Measurements from ENCODE around the gene CACNA1C.

CACNA1C gene

DNA sequence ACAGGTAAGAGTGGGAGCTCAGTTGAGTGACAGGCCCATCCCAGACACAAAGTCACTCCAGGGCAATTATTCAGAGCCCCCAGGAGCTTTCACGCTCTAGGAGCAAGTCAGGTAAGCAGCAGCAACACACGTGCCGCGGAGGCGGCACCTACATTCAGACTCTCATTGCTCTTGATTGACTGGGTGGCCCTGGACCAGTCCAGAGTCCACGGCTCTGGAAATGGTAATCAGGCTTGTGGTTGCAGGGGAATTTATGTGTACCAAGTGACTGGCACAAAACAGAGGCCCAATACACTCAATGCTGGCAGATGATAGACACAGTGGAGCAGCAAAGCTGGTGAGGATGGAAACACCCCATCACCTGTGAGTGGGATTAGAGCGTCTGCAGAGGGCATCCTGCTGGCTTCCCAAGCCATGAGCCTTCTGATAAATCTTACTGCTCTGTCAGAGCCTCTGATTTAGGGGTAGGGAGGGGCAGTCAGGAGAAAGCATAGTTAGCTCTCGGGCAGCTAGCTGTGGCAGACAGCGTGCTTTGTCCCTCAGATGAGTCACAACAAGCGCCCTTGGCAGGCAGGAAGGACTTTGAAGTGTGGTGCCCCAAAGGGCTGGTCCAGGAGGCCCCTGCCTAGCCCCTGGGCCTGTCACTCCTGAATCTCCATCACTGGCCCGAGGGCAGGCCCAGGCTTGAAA lies 344.7 kb downstream of the CACNA1C start:
- no peak for DNase-seq

DNA sequence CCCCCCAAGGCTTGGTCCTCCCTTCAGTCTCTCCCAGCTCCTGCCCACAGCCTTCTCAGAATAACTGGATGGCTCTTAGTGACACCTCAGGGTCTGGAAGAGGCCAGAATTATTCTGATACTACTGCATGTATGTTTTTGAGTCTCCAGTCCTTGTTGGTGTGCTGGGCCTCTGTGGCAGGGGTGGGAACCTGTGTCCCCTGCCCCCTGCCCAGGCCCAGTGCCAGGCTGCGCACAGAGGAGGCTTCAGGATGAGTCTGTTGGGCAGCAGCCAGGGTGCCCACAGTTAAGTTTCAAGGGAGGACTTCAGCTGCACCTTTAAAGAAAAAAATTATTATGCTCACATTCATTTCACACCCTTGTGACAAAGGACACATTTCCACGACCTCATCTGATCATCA lies 348.3 kb downstream of the CACNA1C start:
- no peak for DNase-seq

DNA sequence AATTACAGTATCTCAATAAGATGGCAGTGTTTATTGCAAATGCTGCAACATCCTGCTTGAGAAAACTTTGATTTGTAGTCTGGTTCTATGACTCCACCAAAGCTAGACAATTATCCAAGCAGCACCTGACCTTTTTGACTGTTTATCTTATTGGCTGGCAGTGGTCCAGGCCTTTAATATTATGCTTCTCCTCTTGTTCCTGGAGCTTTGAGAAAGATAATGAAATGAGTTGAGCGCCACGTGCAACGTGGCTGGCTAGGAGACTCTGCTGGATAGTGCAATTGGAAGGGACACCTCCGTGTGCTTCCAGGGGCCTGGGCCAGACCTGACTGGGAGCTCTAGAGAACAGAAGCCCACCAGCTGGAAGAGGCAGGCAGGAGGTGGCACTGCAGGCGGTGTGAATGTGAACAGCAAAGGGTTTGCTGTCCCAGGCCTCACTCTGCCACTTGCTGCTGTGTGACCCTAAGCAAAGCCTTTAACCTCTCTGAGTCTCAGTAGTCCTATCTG lies 349.3 kb downstream of the CACNA1C start:
- no peak for DNase-seq

DNA sequence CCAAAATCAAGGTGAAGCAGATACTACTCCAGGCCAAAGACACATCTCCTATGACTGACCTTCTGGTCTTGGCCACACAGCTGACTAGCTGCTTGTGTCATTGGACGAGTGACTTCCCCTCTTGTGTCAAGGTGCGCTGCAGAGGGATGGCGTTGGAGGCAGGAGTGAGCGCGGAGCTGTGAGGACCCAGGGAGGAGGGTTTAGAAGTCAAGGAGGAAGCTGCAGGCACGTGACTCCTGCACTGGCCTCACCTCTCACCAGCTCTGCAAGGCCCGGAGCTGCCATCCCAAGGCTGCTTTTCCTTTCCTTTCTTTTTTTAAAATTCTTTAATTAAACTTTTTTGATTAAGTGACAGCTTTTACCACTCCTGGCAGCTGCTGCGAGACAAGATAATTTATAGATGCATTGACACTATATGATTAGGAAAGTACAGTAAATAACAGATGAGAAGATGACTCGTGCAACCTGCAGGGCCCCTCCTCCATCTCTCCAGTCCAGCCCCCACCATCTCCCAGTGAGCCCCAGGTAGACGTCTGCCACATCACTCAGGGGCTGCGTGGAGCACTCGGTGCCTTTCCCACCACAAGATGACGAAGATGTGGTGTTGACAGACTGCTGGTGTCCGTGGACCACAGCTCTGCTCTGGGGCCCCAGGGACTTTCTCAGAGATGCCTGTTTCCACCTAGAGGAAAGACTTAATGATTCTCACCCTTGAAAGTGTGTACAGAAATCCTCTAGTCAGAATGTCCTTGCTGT lies 350.6 kb downstream of the CACNA1C start:
- DNase-seq: no peak

DNA sequence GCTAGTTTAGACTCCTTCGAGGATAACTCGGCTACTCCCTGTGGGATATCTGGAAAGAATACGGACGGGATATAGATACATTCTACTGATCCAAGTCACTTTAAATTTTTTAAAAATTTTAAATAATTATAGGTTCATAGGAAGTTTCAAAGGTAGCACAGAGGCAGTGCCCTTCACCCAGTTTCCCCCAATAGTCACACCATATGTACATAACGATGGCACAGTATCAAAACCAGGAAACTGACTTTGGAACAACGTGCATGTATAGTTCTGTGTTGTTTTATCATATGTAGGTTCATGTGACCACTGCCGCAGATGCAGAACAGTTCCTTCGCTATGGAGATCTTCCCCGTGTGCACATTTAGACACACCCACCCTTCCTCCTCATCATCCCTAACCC lies 352.3 kb downstream of the CACNA1C start:
- DNase-seq: no peak

DNA sequence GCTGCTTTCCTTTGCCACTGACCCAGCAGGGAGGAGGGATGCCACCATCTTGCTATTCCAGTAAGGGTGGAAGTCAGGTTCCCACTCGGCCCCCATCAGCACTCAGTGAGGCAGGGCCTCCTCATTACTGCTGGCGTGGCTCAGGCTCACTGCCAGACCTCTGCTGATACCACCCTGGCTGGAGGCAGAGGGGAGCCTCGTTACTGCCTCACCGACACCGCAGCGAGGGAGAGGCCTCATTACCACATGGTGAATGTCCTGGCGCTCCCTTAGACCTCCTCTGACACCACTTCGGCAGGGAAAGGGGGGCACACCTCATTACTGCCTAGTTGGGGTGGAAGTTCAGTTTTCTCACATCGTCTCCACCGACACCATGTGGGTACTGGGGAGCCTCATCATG lies 354.1 kb downstream of the CACNA1C start:
- no peak for DNase-seq

DNA sequence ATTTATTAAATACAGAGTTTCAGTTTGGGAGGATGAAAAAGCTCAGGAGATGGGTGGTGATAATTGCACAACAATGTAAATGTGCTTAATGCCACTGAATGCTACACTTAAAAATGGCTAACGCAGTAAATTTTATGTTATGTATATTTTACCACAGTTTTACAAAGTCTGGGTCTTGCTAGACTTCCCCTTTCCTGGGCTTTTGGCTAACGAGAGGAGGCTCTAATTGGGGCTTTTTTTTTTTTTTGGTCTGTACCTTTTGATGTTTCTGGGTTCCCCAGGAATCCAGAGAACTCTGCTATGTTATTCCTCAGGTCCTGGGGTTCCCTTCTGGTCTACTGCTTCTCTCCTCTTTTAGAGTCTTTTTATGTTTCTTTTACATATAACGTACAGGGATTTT lies 355.5 kb downstream of the CACNA1C start:
- no peak for DNase-seq

DNA sequence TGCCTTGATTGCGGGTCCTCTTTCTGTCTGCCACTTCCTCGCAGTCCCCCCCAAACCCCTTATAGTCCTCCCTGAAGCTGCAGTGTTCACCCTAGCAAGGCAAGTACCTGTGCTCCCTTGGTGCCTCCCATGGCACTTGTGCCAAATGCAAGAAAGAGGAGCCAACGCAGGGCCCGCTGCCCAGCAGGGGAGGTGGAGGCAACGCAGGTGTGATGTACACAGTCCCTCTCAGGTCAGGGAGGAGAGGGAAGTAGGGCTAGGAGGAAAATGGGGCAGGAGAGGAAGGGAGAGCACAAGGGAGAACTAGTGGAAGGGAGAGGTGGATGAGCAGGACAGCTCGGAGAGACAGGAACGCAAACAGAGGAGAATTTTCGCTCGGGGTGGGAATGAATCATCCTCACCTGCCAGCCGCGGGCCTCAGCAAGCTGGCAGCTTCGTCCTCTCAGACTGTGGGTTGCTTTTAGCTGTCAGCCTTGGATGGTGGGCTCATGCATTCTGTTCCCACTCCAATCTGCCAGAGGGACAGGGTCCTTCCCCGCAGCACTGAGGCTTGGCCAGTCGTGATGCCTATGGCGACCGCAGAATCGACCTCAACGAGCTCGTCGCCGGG lies 357.0 kb downstream of the CACNA1C start:
- DNase-seq: no peak

DNA sequence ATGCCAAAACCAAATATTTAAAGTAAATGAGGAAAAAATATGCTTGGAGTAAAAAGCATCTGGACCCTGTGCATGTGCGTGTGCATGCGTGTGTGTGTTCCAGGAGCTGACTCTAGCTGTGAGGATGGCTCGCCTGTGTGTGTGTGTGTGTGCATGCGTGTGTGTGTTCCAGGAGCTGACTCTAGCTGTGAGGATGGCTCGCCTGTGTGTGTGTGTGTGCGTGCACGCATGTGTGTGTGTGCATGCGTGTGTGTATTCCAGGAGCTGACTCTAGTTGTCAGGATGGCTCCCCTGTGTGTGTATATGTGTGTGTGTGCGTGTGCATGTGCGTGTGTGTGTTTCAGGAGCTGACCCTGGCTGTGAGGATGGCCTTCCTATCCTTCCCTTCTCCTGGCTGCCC lies 357.7 kb downstream of the CACNA1C start:
- DNase-seq: peak; percentile 62

DNA sequence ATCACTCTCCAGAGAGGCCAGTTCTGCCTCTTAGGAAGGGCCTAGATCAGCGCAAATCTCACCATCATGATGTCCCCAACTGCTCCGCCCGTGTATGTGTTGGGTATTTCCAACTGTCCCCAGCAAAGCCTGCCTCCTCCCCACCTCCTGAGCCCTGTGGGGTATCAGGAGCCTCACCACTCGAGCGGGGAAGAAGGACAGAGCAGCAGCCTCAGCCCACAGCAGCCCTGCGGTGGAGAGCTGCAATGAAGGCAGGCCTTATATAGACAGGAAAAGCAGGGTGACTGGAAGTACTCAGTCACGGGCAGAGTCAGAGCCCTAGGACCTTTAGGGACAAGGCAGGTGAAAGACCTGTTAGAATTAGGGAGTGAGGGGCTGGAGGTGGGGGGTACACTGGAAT lies 358.2 kb downstream of the CACNA1C start:
- no peak for DNase-seq

DNA sequence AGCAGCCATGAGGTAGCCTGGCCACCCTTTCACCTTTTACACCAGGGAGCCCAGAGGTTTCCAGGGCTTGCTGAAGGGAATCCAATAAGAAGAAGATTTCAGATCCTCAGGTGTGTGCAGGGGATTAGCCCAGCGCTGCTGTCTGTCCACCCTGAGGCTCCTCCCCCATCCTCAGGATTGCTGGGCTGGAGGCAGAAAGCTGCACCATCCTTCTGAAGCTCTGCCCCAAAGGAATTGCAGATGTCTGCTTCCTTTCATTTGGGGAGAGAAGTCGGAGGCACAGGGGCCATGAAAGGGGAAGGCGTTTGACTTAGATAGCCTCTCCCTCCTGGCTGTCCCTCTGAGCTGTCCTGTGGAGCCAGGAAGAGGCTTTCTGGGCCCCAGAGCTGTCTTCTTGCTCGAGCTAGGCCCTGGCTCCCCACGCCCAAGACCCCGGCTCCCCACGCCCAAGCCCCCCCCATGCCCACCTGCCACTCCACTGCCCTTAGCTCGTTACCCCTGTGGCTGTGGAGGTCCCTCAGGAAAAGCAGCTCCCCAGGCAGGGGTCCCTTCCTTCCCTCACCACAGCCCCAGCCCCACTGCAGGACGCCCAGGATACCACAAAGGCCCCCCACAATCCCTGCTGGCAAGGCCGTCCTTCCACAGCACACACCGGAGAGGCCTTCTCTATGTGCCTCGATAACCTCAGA lies 359.0 kb downstream of the CACNA1C start:
- DNase-seq: no peak

DNA sequence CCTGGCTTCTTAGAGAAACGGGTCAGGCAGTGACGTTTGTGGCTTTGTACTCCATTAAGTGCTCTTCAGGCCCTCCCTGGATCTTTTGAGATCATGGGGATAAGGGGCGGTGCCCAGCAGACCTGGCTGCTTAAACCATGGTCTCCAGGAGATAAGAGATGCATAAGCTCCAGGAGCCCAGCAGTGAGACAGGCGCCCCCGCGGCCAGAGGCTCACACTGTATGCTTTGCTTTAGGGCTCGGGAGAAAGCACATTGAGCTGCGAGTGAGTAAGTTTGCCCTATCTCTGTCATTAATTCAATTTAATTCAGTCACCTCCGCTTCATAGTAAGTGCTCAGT lies 359.5 kb downstream of the CACNA1C start:
- DNase-seq: no peak

DNA sequence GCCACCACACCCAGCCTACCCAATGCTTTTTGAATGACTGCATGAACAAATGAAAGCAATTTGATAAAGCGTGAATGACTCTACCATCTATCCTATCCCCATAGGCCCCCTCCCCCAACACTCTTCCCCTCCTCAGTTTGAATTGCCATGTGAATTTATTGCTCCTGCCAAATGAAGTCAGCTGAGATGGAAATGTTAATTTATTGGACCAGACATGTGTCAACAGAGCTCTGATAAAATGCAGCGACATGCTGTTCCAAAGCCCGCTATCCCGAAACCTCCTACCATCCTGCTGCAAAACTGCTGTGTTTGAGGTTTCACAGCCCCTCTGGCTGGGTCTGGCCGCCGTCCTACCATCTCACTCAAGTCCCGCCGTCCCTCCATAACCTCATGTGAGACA lies 360.5 kb downstream of the CACNA1C start:
- DNase-seq: no peak

DNA sequence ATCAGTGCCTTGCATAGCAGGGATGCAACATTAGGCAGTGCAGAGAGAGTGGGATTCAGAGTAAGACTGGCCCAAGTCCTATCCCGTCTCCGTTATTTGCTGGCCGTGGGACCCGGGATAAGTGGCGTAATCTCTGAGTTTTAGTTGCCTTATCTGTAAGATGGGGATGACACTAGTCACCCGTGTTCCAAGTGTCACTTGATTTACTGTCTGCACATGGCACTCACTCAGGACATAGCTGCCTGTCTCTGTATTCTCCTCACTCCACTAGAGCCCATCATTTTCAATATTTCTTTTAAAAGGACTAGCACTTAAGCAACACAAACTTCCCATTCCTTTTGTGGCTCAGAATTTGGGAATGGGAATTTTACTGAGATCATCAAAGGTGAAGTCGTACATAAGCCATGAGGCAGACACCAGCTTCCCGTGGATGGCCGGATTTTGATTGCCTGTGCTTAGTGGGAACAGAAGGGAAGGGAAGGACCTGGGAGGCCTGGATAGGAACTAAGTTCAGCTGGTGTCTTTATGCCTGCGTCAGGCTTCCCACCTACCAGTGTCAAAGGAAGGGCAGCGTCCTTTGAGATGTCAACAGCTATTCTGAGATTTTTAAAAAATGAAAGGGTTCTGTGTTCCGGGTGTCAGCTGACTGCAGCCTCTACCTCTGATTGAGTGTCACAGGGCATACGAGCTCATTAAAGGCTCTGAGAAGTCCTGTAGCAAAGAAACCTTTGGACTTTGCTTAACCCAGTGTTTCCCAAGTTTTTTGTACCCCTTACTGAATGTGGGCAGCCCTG lies 361.4 kb downstream of the CACNA1C start:
- DNase-seq: no peak

DNA sequence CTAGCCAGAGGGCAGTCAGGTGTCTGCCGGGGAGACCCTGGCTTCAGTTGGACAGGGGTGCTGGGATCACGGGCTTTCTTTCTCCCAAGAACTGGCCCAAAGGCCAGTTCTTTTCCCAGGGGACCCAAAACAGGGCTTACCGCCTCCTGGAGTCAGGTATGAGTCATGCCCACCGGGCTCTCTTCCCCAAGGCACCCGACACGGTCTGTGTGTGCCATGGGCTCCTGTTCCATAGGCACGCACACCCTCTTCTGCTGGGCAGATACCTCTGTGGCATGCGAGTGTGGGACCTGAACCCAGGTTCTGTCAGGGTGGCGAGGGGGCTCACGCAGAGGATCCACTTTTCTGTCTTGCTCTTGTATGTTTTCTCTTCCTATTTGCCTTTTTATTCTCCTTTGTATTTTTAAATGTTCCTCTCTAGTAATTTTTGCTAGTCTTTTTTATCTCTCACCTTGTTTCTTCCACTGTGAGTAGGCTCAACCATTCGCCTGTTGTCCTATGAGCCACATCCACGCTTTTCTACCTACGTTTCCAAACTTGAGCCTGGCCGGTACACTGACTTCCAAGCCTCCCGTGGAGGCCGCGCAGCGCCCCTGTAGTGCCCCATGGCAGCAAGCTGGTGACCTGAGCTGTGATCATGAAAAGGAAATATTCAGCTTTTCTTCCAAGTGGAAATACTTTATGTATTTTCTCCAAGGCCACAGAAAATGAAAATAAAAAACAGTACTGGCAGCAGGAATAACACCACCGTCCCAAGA lies 362.2 kb downstream of the CACNA1C start:
- DNase-seq: no peak

DNA sequence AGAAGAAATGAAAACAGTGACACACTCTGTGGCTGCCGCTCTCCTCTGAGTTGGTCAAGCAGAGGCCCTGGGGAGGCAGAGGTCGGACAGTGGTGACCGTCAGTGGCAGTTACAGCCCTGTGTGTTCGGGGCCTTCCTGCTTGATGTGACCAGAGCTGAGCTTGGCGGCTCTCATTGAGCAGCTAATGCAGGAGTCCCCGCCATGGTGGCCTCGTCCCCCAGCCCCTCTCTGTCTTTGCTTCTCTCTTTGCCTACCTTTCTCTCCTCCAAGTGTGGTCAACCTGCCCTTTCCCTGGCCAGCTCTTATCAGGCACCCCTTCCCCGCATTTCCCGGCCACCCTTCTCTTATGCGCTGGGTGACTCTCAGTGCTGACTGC lies 362.8 kb downstream of the CACNA1C start:
- no peak for DNase-seq

DNA sequence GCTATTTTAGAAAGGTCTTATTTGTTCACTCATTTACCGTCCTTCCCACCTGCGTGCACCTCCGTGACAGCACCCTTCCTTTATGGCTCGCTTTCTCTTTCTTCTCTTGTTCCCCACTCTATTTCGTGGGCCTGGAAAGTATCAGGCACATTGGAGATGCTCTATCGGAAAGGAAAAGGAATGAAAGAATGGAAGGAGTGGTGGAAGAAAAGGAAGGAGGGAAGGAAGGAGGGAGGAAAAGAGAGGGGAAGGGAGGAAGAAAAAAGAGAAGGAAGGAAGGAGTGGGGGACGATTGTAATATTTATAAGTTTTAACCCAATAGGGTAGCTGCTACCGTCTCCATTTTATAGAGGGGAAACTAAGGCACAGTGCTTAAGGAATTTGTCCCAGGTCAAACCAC lies 363.4 kb downstream of the CACNA1C start:
- no peak for DNase-seq

DNA sequence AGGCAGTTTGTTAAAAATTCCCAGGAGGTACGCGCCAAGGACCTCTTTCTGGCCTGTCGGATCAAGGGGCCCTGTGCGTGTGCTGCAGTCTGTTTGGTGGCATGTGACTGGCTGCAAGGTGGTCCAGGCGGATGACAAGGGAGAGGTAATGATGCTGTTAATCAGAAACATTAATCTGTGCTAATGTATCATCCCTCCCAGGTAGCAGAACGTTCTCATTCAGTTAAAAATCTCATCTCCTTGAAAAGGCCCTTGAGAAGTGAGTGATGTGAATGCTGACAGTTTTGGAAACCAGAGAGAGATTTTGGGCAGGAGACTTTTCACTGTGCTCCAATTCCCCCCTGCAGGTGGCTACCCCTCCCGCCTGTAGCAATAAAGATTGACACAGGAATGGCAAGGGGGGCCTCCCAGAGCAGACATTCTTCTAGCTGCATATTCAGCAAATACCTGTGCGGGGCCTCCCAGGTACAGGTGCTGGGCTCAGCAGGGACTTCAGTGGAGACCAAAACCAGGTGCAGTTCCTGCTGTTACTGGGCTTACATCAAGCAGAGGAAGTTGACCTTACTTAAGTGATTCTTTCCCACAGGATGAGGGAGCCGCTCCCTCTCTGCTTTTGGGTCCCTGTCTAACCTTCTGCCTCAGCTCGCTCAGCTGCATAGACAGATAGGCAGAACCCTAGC lies 364.8 kb downstream of the CACNA1C start:
- DNase-seq: no peak

DNA sequence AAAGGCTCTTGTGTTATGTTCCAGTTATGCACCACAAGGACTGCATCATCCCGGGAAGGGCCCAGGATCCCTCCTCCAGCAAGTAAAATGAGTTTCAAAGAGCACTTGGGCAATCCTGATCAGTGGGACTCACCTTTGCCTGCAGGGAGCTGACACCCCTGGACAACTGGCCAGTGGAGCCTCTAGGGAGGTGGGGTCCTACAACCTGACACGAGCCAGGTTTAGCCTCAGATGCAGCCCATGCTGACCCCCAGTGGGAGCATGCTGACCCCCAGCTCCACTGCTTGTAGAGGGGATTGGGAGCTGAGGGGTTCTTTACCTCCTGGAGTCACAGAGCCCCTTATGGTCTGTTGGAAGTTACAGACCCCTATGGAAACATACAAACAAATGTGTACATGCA lies 365.8 kb downstream of the CACNA1C start:
- no peak for DNase-seq

DNA sequence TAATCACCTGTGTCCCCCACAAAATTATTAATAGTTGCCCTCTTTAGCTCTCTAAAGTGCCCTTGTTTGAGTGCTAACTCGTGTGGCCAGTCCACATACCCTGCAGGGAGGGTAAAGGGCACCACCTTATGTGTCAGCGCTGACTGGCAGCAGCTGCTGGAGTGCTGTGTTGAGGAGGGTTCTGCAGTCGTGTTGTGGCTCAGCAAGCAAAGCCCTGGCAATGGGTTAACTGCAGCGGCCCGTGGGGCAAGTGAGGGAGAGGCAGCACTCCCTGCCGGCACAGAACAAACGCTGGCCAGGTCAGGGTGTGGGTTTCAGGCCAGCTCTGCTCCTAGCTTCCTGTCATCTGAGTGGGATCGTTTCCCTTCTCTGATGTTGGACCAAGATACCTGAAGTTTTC lies 369.8 kb downstream of the CACNA1C start:
- DNase-seq: no peak

DNA sequence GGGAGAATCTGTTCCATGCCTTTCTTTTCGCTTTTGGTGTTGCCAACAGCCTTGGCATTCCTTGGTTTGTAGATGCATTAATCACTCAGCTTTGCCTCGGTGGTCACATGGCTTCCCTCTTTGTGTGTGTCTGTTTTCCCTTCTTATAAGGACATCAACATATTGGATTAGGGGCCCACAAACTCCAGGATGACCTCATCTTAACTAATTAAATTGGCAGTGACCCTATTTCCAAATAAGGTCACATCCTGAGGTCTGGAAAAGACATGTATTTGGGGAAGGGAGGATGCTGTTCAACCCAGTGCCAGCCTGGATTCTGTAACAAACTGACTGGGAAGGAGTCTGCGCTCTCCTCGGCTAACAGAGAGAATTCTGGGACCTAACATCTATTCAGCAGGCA lies 376.2 kb downstream of the CACNA1C start:
- DNase-seq: no peak

All from right hindlimb (tissue), 1 donor.